Parathyroid adenoma (tissue), 2 donors: ENCODE measurements around the gene B4GALT2.

Source experiments
- H2AFZ ChIP-seq: fragments of 300-600 bp; sonication (generic); one replicate; pipeline ENCODE4 v1.7.0; 2017; ENCODE audit warnings: antibody characterized with exemption, mild to moderate bottlenecking
- H3K27ac ChIP-seq: fragments of 300-600 bp; sonication (generic); one replicate; pipeline ENCODE4 v1.7.0; 2017
- H3K27me3 ChIP-seq: fragments of 300-600 bp; sonication (generic); one replicate; pipeline ENCODE4 v1.7.0; 2017; ENCODE audit warnings: low read length; ENCODE audit not compliant: control insufficient read depth, insufficient read depth
- H3K36me3 ChIP-seq: fragments of 300-600 bp; sonication (generic); one replicate; pipeline ENCODE4 v1.7.0; 2017; ENCODE audit warnings: low read length; ENCODE audit not compliant: control insufficient read depth, insufficient read depth
- H3K4me1 ChIP-seq: fragments of 300-600 bp; sonication (generic); one replicate; pipeline ENCODE4 v1.7.0; 2017; ENCODE audit warnings: control low read depth
- H3K4me2 ChIP-seq: fragments of 300-600 bp; sonication (generic); one replicate; pipeline ENCODE4 v1.7.0; 2017; ENCODE audit warnings: low read length
- H3K4me3 ChIP-seq: fragments of 300-600 bp; sonication (generic); one replicate; pipeline ENCODE4 v1.7.0; 2017; ENCODE audit warnings: low read depth, low read length
- H3K79me2 ChIP-seq: fragments of 300-600 bp; sonication (generic); one replicate; pipeline ENCODE4 v1.7.0; 2017; ENCODE audit warnings: control low read depth
- H3K9ac ChIP-seq: fragments of 300-600 bp; sonication (generic); one replicate; pipeline ENCODE4 v1.7.0; 2017; ENCODE audit warnings: mild to moderate bottlenecking
- H3K9me3 ChIP-seq: fragments of 300-600 bp; sonication (generic); one replicate; pipeline ENCODE4 v1.7.0; 2017; ENCODE audit warnings: low read length; ENCODE audit not compliant: control insufficient read depth
- TF ChIP-seq, protein P1 (sequence below): fragments of 300-600 bp; sonication (generic); IDR thresholded peaks from one replicate; pipeline ENCODE4 v1.7.0; 2017; ENCODE audit warnings: antibody characterized with exemption, mild to moderate bottlenecking
- donor health status: primary hyperparathyroidism.

B4GALT2 gene

GRCh38 chr1:43993206-43993914 is 14.3 kb downstream of the B4GALT2 start:
- no peak overlapping the region for H3K4me3 ChIP-seq
- no peak overlapping the region for H3K9ac ChIP-seq
- H3K27me3 ChIP-seq: no peaks in the 10 kb centered on the region
- TF ChIP-seq, protein P1, sequence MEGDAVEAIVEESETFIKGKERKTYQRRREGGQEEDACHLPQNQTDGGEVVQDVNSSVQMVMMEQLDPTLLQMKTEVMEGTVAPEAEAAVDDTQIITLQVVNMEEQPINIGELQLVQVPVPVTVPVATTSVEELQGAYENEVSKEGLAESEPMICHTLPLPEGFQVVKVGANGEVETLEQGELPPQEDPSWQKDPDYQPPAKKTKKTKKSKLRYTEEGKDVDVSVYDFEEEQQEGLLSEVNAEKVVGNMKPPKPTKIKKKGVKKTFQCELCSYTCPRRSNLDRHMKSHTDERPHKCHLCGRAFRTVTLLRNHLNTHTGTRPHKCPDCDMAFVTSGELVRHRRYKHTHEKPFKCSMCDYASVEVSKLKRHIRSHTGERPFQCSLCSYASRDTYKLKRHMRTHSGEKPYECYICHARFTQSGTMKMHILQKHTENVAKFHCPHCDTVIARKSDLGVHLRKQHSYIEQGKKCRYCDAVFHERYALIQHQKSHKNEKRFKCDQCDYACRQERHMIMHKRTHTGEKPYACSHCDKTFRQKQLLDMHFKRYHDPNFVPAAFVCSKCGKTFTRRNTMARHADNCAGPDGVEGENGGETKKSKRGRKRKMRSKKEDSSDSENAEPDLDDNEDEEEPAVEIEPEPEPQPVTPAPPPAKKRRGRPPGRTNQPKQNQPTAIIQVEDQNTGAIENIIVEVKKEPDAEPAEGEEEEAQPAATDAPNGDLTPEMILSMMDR: no peak
- H3K4me1 ChIP-seq: peaks cover 2% of the 10 kb centered on the region
- no peak overlapping the region for H3K4me2 ChIP-seq
- H3K36me3 ChIP-seq: no peaks in the 10 kb centered on the region
- H3K27ac ChIP-seq: no peak overlapping the region
- no peak overlapping the region for H2AFZ ChIP-seq
- H3K79me2 ChIP-seq: no peaks in the 10 kb centered on the region
- H3K9me3 ChIP-seq: no peaks in the 10 kb centered on the region

DNA sequence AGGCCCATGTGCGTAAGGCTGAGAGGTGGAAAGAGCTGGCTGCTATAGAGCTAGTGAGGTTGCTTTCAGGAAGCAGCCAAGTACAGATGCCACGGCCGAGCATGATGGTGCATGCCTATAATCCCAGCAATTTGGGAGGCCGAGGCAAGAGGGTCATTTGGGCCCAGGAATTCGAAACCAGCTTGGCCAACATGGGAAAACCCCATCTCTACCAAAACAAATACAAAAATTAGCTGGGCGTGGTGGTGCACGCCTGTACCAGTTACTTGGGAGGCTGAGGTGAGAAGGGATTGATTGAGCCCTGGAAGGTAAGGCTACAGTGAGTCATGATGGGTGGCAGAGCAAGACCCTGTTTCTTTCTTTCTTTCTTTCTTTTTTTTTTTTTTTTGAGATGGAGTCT is 15.1 kb downstream of the B4GALT2 start:
- H3K4me2 ChIP-seq: no peak overlapping the region
- no peaks in the 10 kb centered on the region for H3K36me3 ChIP-seq
- H3K9me3 ChIP-seq: no peaks in the 10 kb centered on the region
- H3K4me3 ChIP-seq: no peak overlapping the region
- no peaks in the 10 kb centered on the region for H3K27me3 ChIP-seq
- no peaks in the 10 kb centered on the region for H3K79me2 ChIP-seq
- peaks cover 2% of the 10 kb centered on the region for H3K4me1 ChIP-seq
- H2AFZ ChIP-seq: no peak overlapping the region
- H3K9ac ChIP-seq: no peak overlapping the region
- H3K27ac ChIP-seq: no peak overlapping the region
- TF ChIP-seq, protein P1: no peak

- Histone ChIP-seq H3K4me1 (peaks cover 2% of the 10 kb centered on the region), H3K9ac (no peak overlapping the region), H3K4me3 (no peak overlapping the region), H3K9me3 (no peaks in the 10 kb centered on the region), H3K79me2 (no peaks in the 10 kb centered on the region), H3K4me2 (no peak overlapping the region), H2AFZ (no peak overlapping the region), H3K36me3 (no peaks in the 10 kb centered on the region), H3K27me3 (no peaks in the 10 kb centered on the region), H3K27ac (no peak overlapping the region)
- TF ChIP-seq, protein P1: peak; percentile 9
These were observed 16.1 kb downstream of the B4GALT2 start for GRCh38 chr1:43994794-43995790.

- TF ChIP-seq, protein P1: no peak
- Histone ChIP-seq H3K36me3 (no peaks in the 10 kb centered on the region), H3K79me2 (no peaks in the 10 kb centered on the region), H3K27me3 (no peaks in the 10 kb centered on the region), H3K4me1 (no peaks in the 10 kb centered on the region), H3K9ac (no peak overlapping the region), H3K4me2 (no peak overlapping the region), H3K4me3 (no peak overlapping the region), H3K27ac (no peak overlapping the region), H3K9me3 (no peaks in the 10 kb centered on the region), H2AFZ (no peak overlapping the region)
These were observed 17.1 kb downstream of the B4GALT2 start for GRCh38 chr1:43995984-43996732.
